Transverse colon (tissue), 4 donors: ENCODE measurements around the gene ARHGEF38. TPM values are rescaled to one million over a fixed set of nuclear protein-coding genes. Genes with fewer than 3 reads are reported as not detected.

ENCODE experiments used
- DNase-seq: peaks from one replicate; pipeline ENCODE4 v3.0.0-alpha.2; 2019
- H3K27ac ChIP-seq, 4 donors: fragments of 200-600 bp; sonication (generic); 2 replicates each; pipeline ENCODE4 v1.5.1; 2016 to 2018; ENCODE audit warnings: inconsistent platforms in 4 of 4
- H3K27me3 ChIP-seq: fragments of 200-600 bp; sonication (generic); 2 replicates; pipeline ENCODE4 v1.5.1; 2017; ENCODE audit warnings: inconsistent platforms
- H3K36me3 ChIP-seq, 4 donors: fragments of 200-600 bp; sonication (generic); 2 replicates each; pipeline ENCODE4 v1.5.1; 2017 to 2019; ENCODE audit warnings: inconsistent platforms in 4 of 4
- H3K4me1 ChIP-seq, 4 donors: fragments of 200-600 bp; sonication (generic); 2 replicates each; pipeline ENCODE4 v1.5.1; 2017 to 2020; ENCODE audit warnings: inconsistent platforms in 4 of 4
- H3K4me3 ChIP-seq, 4 donors: fragments of 200-600 bp; sonication (generic); 1 replicate in 1 of 4; 2 replicates in 3 of 4; pipeline versions ENCODE4 v1.5.1 to v1.6.1; 2017 to 2019; ENCODE audit warnings: inconsistent platforms in 4 of 4
- H3K9me3 ChIP-seq, 2 donors: fragments of 200-600 bp; sonication (generic); 2 replicates each; pipeline ENCODE4 v1.5.1; 2017 to 2019; ENCODE audit warnings: inconsistent platforms in 2 of 2
- CTCF ChIP-seq, 5 experiments: fragments of 200-600 bp in 3 of 5; fragments of 450-650 bp in 2 of 5; sonication (generic) in 3 of 5; IDR thresholded peaks; 1 replicate in 2 of 5; 2 replicates in 3 of 5; pipeline ENCODE4 v1.5.1; 2016 to 2017; ENCODE audit warnings: antibody characterized with exemption in 5 of 5, inconsistent platforms in 3 of 5, mild to moderate bottlenecking in 2 of 5, moderate library complexity in 1 of 5
- EP300 ChIP-seq: sonication (generic); formaldehyde crosslinking; IDR thresholded peaks from one replicate; pipeline ENCODE4 v1.6.1; 2017; ENCODE audit warnings: antibody characterized with exemption, low read depth
- POLR2A ChIP-seq: fragments of 450-650 bp; IDR thresholded peaks from one replicate; pipeline ENCODE4 v1.6.1; 2016; ENCODE audit warnings: antibody characterized with exemption, mild to moderate bottlenecking, moderate library complexity
- POLR2AphosphoS5 ChIP-seq, 3 donors: sonication (generic); formaldehyde crosslinking; IDR thresholded peaks; one replicate each; pipeline ENCODE4 v1.6.1; 2016; ENCODE audit warnings: antibody characterized with exemption in 3 of 3
- WGBS, 2 donors: methylation state at CpG; one replicate each; pipeline ENCODE4 v1.1.5; 2018; ENCODE audit warnings: low coverage in 1 of 2; 5-methylcytosine and 5-hydroxymethylcytosine counted together
- in situ Hi-C, 4 donors: fragments of 200-750 bp; cut with MboI; loops; one replicate each; pipeline versions ENCODE4 v1.15.0 to v1.15.1; 2017; ENCODE audit warnings: low sequenced_read_pairs in 3 of 4, low pct_ligation_motif_present in 1 of 4, low pct_unique_long_range_greater_than_20kb in 1 of 4
- intact Hi-C: fragments of 100-400 bp; cut with DNase I; formaldehyde crosslinking; loops from one replicate; pipeline ENCODE4 v1.15.1; 2023; ENCODE audit warnings: low total_unique reads
- total RNA-seq, 4 donors: library from RNA; depleted of rRNA; stranded (reverse); fragments of >200 nt; gene quantifications; one replicate each; pipeline ENCODE4 v1.1.0, GENCODE V29; 2016

Gene ARHGEF38
- total RNA-seq, 4 donors from 2014 or later: 2.6 to 18.1 (median 15.6) TPM

- peaks cover 0 to 9% (median 0%) of the 10 kb centered on the region in 4 donors for H3K4me1 ChIP-seq
- H3K9me3 ChIP-seq: no peaks in the 10 kb centered on the region
- 52% methylated on average over 4 of the region's 4 CpGs; no CpG with 5 or more reads in 1 of the 2 donors for WGBS, 2 donors
- in situ Hi-C loops: no loop called here
- H3K27ac ChIP-seq: no peak overlapping the region
- no peaks in the 10 kb centered on the region for H3K27me3 ChIP-seq
- no peaks in the 10 kb centered on the region for H3K36me3 ChIP-seq
- intact Hi-C loops: no loop called here
- TF ChIP-seq EP300 (no peak), POLR2A (no peak), POLR2AphosphoS5 (IDR thresholded peaks at IDR 0.05) (no peak), CTCF (IDR thresholded peaks at IDR 0.05) (no peak)
- DNase-seq: no peak
- no peak overlapping the region for H3K4me3 ChIP-seq
Observed at GRCh38 chr4:105624530-105624929, 72.1 kb downstream of the ARHGEF38 start.

GRCh38 chr4:105625214-105625613 lies 72.8 kb downstream of the ARHGEF38 start:
- 80 to 84% methylated on average over 1 of the region's 1 CpG for WGBS, 2 donors
- Histone ChIP-seq H3K36me3 (no peaks in the 10 kb centered on the region), H3K4me1 (peaks cover 0 to 9% (median 0%) of the 10 kb centered on the region in 4 donors), H3K27me3 (no peaks in the 10 kb centered on the region), H3K27ac (no peak overlapping the region), H3K9me3 (no peaks in the 10 kb centered on the region), H3K4me3 (no peak overlapping the region)
- DNase-seq: no peak
- in situ Hi-C loops (no loop called here), intact Hi-C loops (no loop called here)
- TF ChIP-seq EP300: no peak
- TF ChIP-seq POLR2A: no peak
- no peak for TF ChIP-seq CTCF (IDR thresholded peaks at IDR 0.05)
- no peak for TF ChIP-seq POLR2AphosphoS5 (IDR thresholded peaks at IDR 0.05)

GRCh38 chr4:105626846-105627245 lies 74.4 kb downstream of the ARHGEF38 start:
- Histone ChIP-seq H3K27me3 (no peaks in the 10 kb centered on the region), H3K9me3 (no peaks in the 10 kb centered on the region), H3K36me3 (no peaks in the 10 kb centered on the region), H3K4me3 (no peak overlapping the region), H3K4me1 (peaks cover 0 to 9% (median 2%) of the 10 kb centered on the region in 4 donors), H3K27ac (no peak overlapping the region)
- TF ChIP-seq POLR2AphosphoS5 (IDR thresholded peaks at IDR 0.05) (no peak), POLR2A (no peak), EP300 (no peak), CTCF (IDR thresholded peaks at IDR 0.05) (no peak)
- in situ Hi-C loops (no loop called here), intact Hi-C loops (no loop called here)
- 72 to 85% methylated on average over 2 of the region's 2 CpGs for WGBS, 2 donors
- DNase-seq: no peak

GRCh38 chr4:105627620-105628019 lies 75.2 kb downstream of the ARHGEF38 start:
- Histone ChIP-seq H3K27ac (no peak overlapping the region), H3K9me3 (no peaks in the 10 kb centered on the region), H3K4me3 (no peak overlapping the region), H3K27me3 (no peaks in the 10 kb centered on the region), H3K36me3 (no peaks in the 10 kb centered on the region), H3K4me1 (peaks cover 0 to 10% (median 2%) of the 10 kb centered on the region in 4 donors)
- intact Hi-C loops: no loop called here
- no peak for DNase-seq
- in situ Hi-C loops: no loop called here
- 82 to 90% methylated on average over 3 of the region's 3 CpGs for WGBS, 2 donors
- TF ChIP-seq EP300 (no peak), POLR2AphosphoS5 (IDR thresholded peaks at IDR 0.05) (no peak), POLR2A (no peak), CTCF (IDR thresholded peaks at IDR 0.05) (no peak)
